H1 (cell line): ENCODE data around the gene ALPP.

Experiments
- CTCF ChIP-seq, 3 experiments: IDR thresholded peaks; 1 replicate in 2 of 3; 2 replicates in 1 of 3; pipeline versions ENCODE4 v1.5.1 to v1.6.1; 2011; ENCODE audit warnings: low read length in 3 of 3, mild to moderate bottlenecking in 3 of 3, inconsistent platforms in 2 of 3, low read depth in 1 of 3, moderate library complexity in 1 of 3; ENCODE audit not compliant: insufficient read depth in 1 of 3; ENCODE audit errors: control extremely low read depth in 1 of 3
- NRF1 ChIP-seq: IDR thresholded peaks from 2 replicates; pipeline ENCODE4 v1.6.1; 2011; ENCODE audit warnings: mild to moderate bottlenecking, low read depth, low read length, improper control_type of control experiment
- TEAD4 ChIP-seq: IDR thresholded peaks from 2 replicates; pipeline ENCODE4 v1.6.1; 2012; ENCODE audit warnings: low read depth, low read length, inconsistent platforms, mixed read lengths

GRCh38 chr2:232361646-232362045 lies 16.9 kb upstream of the ALPP start:
- TF ChIP-seq TEAD4 (no peak), NRF1 (no peak), CTCF (IDR thresholded peaks at IDR 0.05; ENCODE audit: control extremely low read depth in 1 of 3, insufficient read depth in 1 of 3, low read depth in 1 of 3, low read length in 3 of 3) (no peak)
